PC-9 (cell line): ENCODE results near the gene CR1.

ENCODE experiments used
- CTCF ChIP-seq: fragments of 200-600 bp; sonication (generic); conservative IDR thresholded peaks from 2 replicates; pipeline ENCODE4 v1.6.1; 2017; ENCODE audit warnings: mixed run types, antibody characterized with exemption, mild to moderate bottlenecking, moderate library complexity
- EZH2 ChIP-seq: fragments of 200-600 bp; sonication (generic); IDR thresholded peaks from 2 replicates; pipeline ENCODE4 v1.8.0; 2017; ENCODE audit warnings: antibody characterized with exemption, low read depth

GRCh38 chr1:207691010-207691409, 195.1 kb downstream of the CR1 start:
- no peak for TF ChIP-seq CTCF
- no peak for TF ChIP-seq EZH2
